K562 (cell line): ENCODE data around the gene CEP41. TPM values are rescaled to one million over a fixed set of nuclear protein-coding genes. Genes with fewer than 3 reads are reported as not detected.

Source experiments
- ATAC-seq: fragments of 200-7000 bp; cut with Tn5 transposase; 3 replicates; pipeline ENCODE4 v1.9.1; 2020; ENCODE audit warnings: moderate library complexity
- BruUV-seq: library from RNA; stranded (reverse); fragments of 400-500 nt; replicated peaks from 2 replicates; lab custom pipeline; 2021; lab: Mats Ljungman, UMichigan
- CTCF ChIA-PET: fragments of 300-600 bp; formaldehyde crosslinking; extraction: SDS; loops from one replicate; lab custom pipeline; 2021; ENCODE audit warnings: low intra/inter-chr PET ratio; lab: Yijun Ruan, JAX
- POLR2A ChIA-PET: fragments of 300-600, 350-650 bp; sonication (Branson Sonifier 250); formaldehyde crosslinking; extraction: SDS; loops from one replicate; lab custom pipeline; 2021; ENCODE audit warnings: antibody characterized with exemption, inconsistent platforms; lab: Yijun Ruan, JAX
- DNase-seq, 4 experiments: peaks; one replicate each; pipeline versions ENCODE4 v3.0.0 to v3.0.0-alpha.2; 2011 to 2018; ENCODE audit warnings: low spot score in 3 of 4, mixed read lengths in 3 of 4; ENCODE audit errors: extremely low read depth in 1 of 4
- FAIRE-seq: peaks from 2 replicates; lab custom pipeline; 2011; peaks lifted over from hg19 to GRCh38; lab: Jason Lieb, UNC
- H2AFZ ChIP-seq: 2 replicates; pipeline ENCODE4 v1.6.0; 2011; ENCODE audit warnings: low read depth, low read length, control low read depth, inconsistent platforms
- H3K27ac ChIP-seq: fragments of 200-600 bp; 3 replicates; pipeline ENCODE4 v1.8.0; 2011; ENCODE audit warnings: low read depth, mild to moderate bottlenecking, control low read depth, inconsistent platforms, low read length, moderate library complexity, mixed read lengths; ENCODE audit errors: extremely low read depth
- H3K27me3 ChIP-seq, 2 experiments: fragments of 300-600 bp in 1 of 2; 2 replicates in 1 of 2; 3 replicates in 1 of 2; pipeline versions ENCODE4 v1.6.0 to v1.8.0; 2011; ENCODE audit warnings: inconsistent platforms in 2 of 2, low read length in 2 of 2, mild to moderate bottlenecking in 1 of 2, mixed read lengths in 1 of 2, moderate library complexity in 1 of 2; ENCODE audit not compliant: control insufficient read depth in 2 of 2, insufficient read depth in 2 of 2
- H3K36me3 ChIP-seq: fragments of 300-600 bp; 3 replicates; pipeline ENCODE4 v1.8.0; 2011; ENCODE audit warnings: mild to moderate bottlenecking, low read length, inconsistent platforms; ENCODE audit not compliant: control insufficient read depth, insufficient read depth
- H3K4me1 ChIP-seq, 2 experiments: fragments of 200-600 bp in 1 of 2; replicated peaks in 1 of 2; 2 replicates in 1 of 2; 3 replicates in 1 of 2; pipeline versions ENCODE4 v1.5.1 to v1.8.0; 2011; ENCODE audit warnings: inconsistent platforms in 2 of 2, low read length in 2 of 2, mild to moderate bottlenecking in 1 of 2, mixed read lengths in 1 of 2, moderate library complexity in 1 of 2; ENCODE audit not compliant: control insufficient read depth in 2 of 2, insufficient read depth in 2 of 2
- H3K4me2 ChIP-seq: 2 replicates; pipeline ENCODE4 v1.6.1; 2011; ENCODE audit warnings: low read length, control low read depth, inconsistent platforms, mixed read lengths; ENCODE audit not compliant: insufficient read depth
- H3K4me3 ChIP-seq: fragments of 200-600 bp; sonication (generic), shearing (Covaris generic); 2 replicates; pipeline ENCODE4 v1.5.1; 2016; ENCODE audit warnings: control low read depth, inconsistent platforms
- H3K79me2 ChIP-seq: fragments of 200-600 bp; 3 replicates; pipeline ENCODE4 v1.8.0; 2011; ENCODE audit warnings: low read length, inconsistent platforms; ENCODE audit not compliant: control insufficient read depth, insufficient read depth
- H3K9ac ChIP-seq, 2 experiments: 2 replicates each; pipeline versions ENCODE4 v1.6.0 to v1.6.1; 2011; ENCODE audit warnings: low read depth in 2 of 2, low read length in 2 of 2, control low read depth in 1 of 2, inconsistent platforms in 1 of 2, mild to moderate bottlenecking in 1 of 2, mixed read lengths in 1 of 2; ENCODE audit not compliant: insufficient read depth in 1 of 2
- H3K9me1 ChIP-seq: one replicate; pipeline ENCODE4 v1.6.0; 2011; ENCODE audit warnings: inconsistent platforms, mild to moderate bottlenecking, low read length, moderate library complexity; ENCODE audit not compliant: control insufficient read depth, insufficient read depth
- H3K9me3 ChIP-seq: replicated peaks from 2 replicates; pipeline ENCODE4 v1.5.1; 2011; ENCODE audit warnings: low read depth, low read length, inconsistent platforms; ENCODE audit not compliant: control insufficient read depth, insufficient read depth
- H4K20me1 ChIP-seq: replicated peaks from 2 replicates; pipeline ENCODE4 v1.6.1; 2011; ENCODE audit warnings: low read length, inconsistent platforms, mixed read lengths; ENCODE audit not compliant: control insufficient read depth, insufficient read depth
- AFF1 ChIP-seq, 2 experiments: fragments of 450-650 bp; IDR thresholded peaks; 2 replicates each; pipeline ENCODE4 v1.6.1; 2018; ENCODE audit warnings: mild to moderate bottlenecking in 2 of 2, low read depth in 1 of 2; ENCODE audit not compliant: partially characterized antibody in 2 of 2
- ZNF507 ChIP-seq: conservative IDR thresholded peaks from 2 replicates; pipeline ENCODE4 v1.6.1; 2017; ENCODE audit warnings: missing genetic modification characterization, missing compliant biosample characterization
- ZNF518B ChIP-seq: fragments of 250-450 bp; sonication (Bioruptor Pico); IDR thresholded peaks from 2 replicates; pipeline ENCODE4 v1.5.0; 2021; ENCODE audit warnings: mild to moderate bottlenecking, moderate library complexity
- WGBS: fragments of 100-300 bp; shearing (Covaris generic); methylation state at CpG from one replicate; pipeline ENCODE4 v1.1.6; 2016; ENCODE audit warnings: low coverage, mixed read lengths; ENCODE audit not compliant: insufficient coverage; ENCODE audit errors: missing lambda C conversion rate; 5-methylcytosine and 5-hydroxymethylcytosine counted together
- in situ Hi-C: fragments of 300-500 bp; cut with MboI; formaldehyde crosslinking; loops from 4 replicates; pipeline ENCODE4 v1.15.0; 2018; ENCODE audit warnings: inconsistent platforms, mixed read lengths
- intact Hi-C: fragments of 100-400 bp; cut with micrococcal nuclease; formaldehyde crosslinking; loops from 2 replicates; pipeline ENCODE4 v1.14.2; 2022
- polyA plus RNA-seq, 8 experiments: library from polyadenylated mRNA; depleted of rRNA in 4 of 8; stranded (reverse) in 5 of 8; unstranded in 3 of 8; fragments of >200 nt; fragmentation: Nextera tagmentation in 2 of 8; fragmentation: Illumina TruSeq in 1 of 8; extraction: Ambion mirVana in 2 of 8; extraction: Trizol in 1 of 8; gene quantifications; 2 replicates each; pipeline versions ENCODE4 v1.2.1 to v1.2.3, GENCODE V29; 2011 to 2014; ENCODE audit warnings: inconsistent platforms in 1 of 8, missing spikeins in 1 of 8
- total RNA-seq, 7 experiments: library from RNA; depleted of rRNA in 6 of 7; stranded (reverse); fragments of >200 nt in 6 of 7; fragmentation: Illumina TruSeq in 2 of 7; extraction: Trizol in 2 of 7; gene quantifications; 2 replicates each; pipeline versions ENCODE4 v1.2.1 to v1.2.3, GENCODE V29; 2011 to 2021; ENCODE audit warnings: low replicate concordance in 1 of 7

The CEP41 gene
- total and polyA plus RNA-seq, 9 of the 15 experiments (the other 6 are each of a cell fraction or from before 2014, with no cell fraction given) = 1.5 to 15.5 (median 6.4) TPM

- no peak for TF ChIP-seq AFF1 (IDR thresholded peaks at IDR 0.05; ENCODE audit: low read depth in 1 of 2, partially characterized antibody in 2 of 2)
- TF ChIP-seq, all 486 proteins: peak for 0
These were observed 21.2 kb downstream of the CEP41 start (continued) for GRCh38 chr7:130419658-130420057.

GRCh38 chr7:130418306-130418705, 22.5 kb downstream of the CEP41 start:
- 32% methylated on average over 7 of the region's 7 CpGs for WGBS
- Histone ChIP-seq H3K9ac (no peak overlapping the region), H3K36me3 (no peaks in the 10 kb centered on the region), H3K4me1 (no peaks in the 10 kb centered on the region), H3K9me1 (no peaks in the 10 kb centered on the region), H4K20me1 (no peaks in the 10 kb centered on the region), H3K4me3 (no peak overlapping the region), H3K27ac (no peak overlapping the region), H3K27me3 (peaks cover 2 to 6% of the 10 kb centered on the region in 2 experiments; a peak in 3 of 5 replicates), H3K79me2 (no peaks in the 10 kb centered on the region), H3K4me2 (no peak overlapping the region), H3K9me3 (no peaks in the 10 kb centered on the region), H2AFZ (no peak overlapping the region)
- no TSS peak for BruUV-seq
- FAIRE-seq (no peak), DNase-seq (no peak), ATAC-seq (no peak)
- no peak for TF ChIP-seq ZNF518B
- no peak for TF ChIP-seq ZNF507 (tag)
- in situ Hi-C loops = no loop called here
- ChIA-PET CTCF (no interaction called here), POLR2A (no interaction called here)
- intact Hi-C loops = no loop called here
